CD4-positive, alpha-beta T cell (primary cell): ENCODE data around the gene DUSP18. TPM values are rescaled to one million over a fixed set of nuclear protein-coding genes. Genes with fewer than 3 reads are reported as not detected.

Source experiments
- ATAC-seq: fragments of 200-7000 bp; cut with Tn5 transposase; one replicate; pipeline ENCODE4 v1.10.0; 2022; ENCODE audit warnings: mild to moderate bottlenecking; ENCODE audit not compliant: poor library complexity
- CTCF ChIA-PET: fragments of 350-600 bp; sonication (Branson Sonifier 250); formaldehyde crosslinking; loops from one replicate; lab custom pipeline; 2021; ENCODE audit warnings: antibody characterized with exemption, inconsistent platforms; lab: Charles Lee
- POLR2A ChIA-PET: fragments of 350-600 bp; sonication (Branson Sonifier 250); formaldehyde crosslinking; loops from one replicate; lab custom pipeline; 2021; ENCODE audit warnings: antibody characterized with exemption, inconsistent platforms; lab: Charles Lee
- DNase-seq, 14 experiments: peaks; one replicate each; pipeline ENCODE4 v3.0.0-alpha.2; 2013 to 2020; ENCODE audit warnings: mixed read lengths in 2 of 14
- H3K27ac ChIP-seq, 2 donors: one replicate each; pipeline versions ENCODE4 v1.5.1 to v1.7.0; 2013; ENCODE audit warnings: low read length in 2 of 2, low read depth in 1 of 2, mild to moderate bottlenecking in 1 of 2
- H3K27me3 ChIP-seq, 2 experiments: 1 replicate in 1 of 2; 2 replicates in 1 of 2; pipeline versions ENCODE4 v1.6.1 to v1.7.0; 2013; ENCODE audit warnings: low read length in 2 of 2, control low read depth in 1 of 2, mild to moderate bottlenecking in 1 of 2, moderate library complexity in 1 of 2; ENCODE audit not compliant: insufficient read depth in 2 of 2, control insufficient read depth in 1 of 2
- H3K36me3 ChIP-seq: one replicate; pipeline ENCODE4 v1.6.1; 2013; ENCODE audit warnings: low read length, control low read depth; ENCODE audit not compliant: insufficient read depth
- H3K4me1 ChIP-seq: one replicate; pipeline ENCODE4 v1.6.1; 2013; ENCODE audit warnings: low read length, control low read depth; ENCODE audit not compliant: insufficient read depth
- H3K4me3 ChIP-seq: one replicate; pipeline ENCODE4 v1.5.1; 2013; ENCODE audit warnings: mild to moderate bottlenecking, low read length, moderate library complexity
- H3K9me3 ChIP-seq, 2 experiments: 1 replicate in 1 of 2; 2 replicates in 1 of 2; pipeline versions ENCODE4 v1.6.1 to v1.7.0; 2013; ENCODE audit warnings: low read length in 2 of 2, mild to moderate bottlenecking in 2 of 2, control low read depth in 1 of 2, moderate library complexity in 1 of 2; ENCODE audit not compliant: control insufficient read depth in 1 of 2, insufficient read depth in 1 of 2
- H3K27ac Mint-ChIP-seq: one replicate; pipeline ENCODE4 v1.8.0; 2020; ENCODE audit warnings: mixed read lengths
- H3K27me3 Mint-ChIP-seq: one replicate; pipeline ENCODE4 v1.8.0; 2021; ENCODE audit warnings: mixed read lengths
- H3K36me3 Mint-ChIP-seq: one replicate; pipeline ENCODE4 v1.8.0; 2021; ENCODE audit warnings: low read depth, mixed read lengths
- H3K4me1 Mint-ChIP-seq: one replicate; pipeline ENCODE4 v1.8.0; 2021; ENCODE audit warnings: low read depth, mixed read lengths
- H3K4me3 Mint-ChIP-seq: one replicate; pipeline ENCODE4 v1.8.0; 2020; ENCODE audit warnings: mild to moderate bottlenecking, mixed read lengths
- H3K9me3 Mint-ChIP-seq: one replicate; pipeline ENCODE4 v1.8.0; 2020; ENCODE audit warnings: mixed read lengths
- CTCF ChIP-seq: fragments of 200-600 bp; IDR thresholded peaks from one replicate; pipeline ENCODE4 v1.8.0; 2022; ENCODE audit warnings: antibody characterized with exemption, mild to moderate bottlenecking
- intact Hi-C, 2 experiments: fragments of 100-400 bp; cut with DNase I in 1 of 2; cut with micrococcal nuclease in 1 of 2; formaldehyde crosslinking; loops; one replicate each; pipeline versions ENCODE4 v1.15.1 to v1.9.0; 2023 to 2025; cut with DNase I, micrococcal nuclease
- total RNA-seq, 174 experiments: library from RNA in 2 of 174; stranded (reverse) in 2 of 174; gene quantifications; one replicate each; pipeline ENCODE4 v1.2.3 and lab custom pipeline; 2021 to 2026

DUSP18 gene
- total RNA-seq, 2 experiments from 2014 or later = 5.7 to 6.2 TPM

GRCh38 chr22:30614268-30614667 is 53.4 kb downstream of the DUSP18 start:
- ChIA-PET CTCF (interaction anchor here (1.0 kb wide), 1 partner anchor 8 kb away, joined by 3 read pairs; no protein-coding TSS in a partner anchor), POLR2A (no interaction called here)
- no peak for TF ChIP-seq CTCF
- Mint-ChIP-seq H3K36me3 (no peaks in the 10 kb centered on the region), H3K9me3 (no peaks in the 10 kb centered on the region), H3K4me3 (no peak overlapping the region), H3K27ac (no peak overlapping the region), H3K4me1 (no peaks in the 10 kb centered on the region), H3K27me3 (no peaks in the 10 kb centered on the region)
- Histone ChIP-seq H3K4me3 (no peak overlapping the region), H3K9me3 (no peaks in the 10 kb centered on the region), H3K27ac (no peak overlapping the region), H3K36me3 (no peaks in the 10 kb centered on the region), H3K27me3 (no peaks in the 10 kb centered on the region), H3K4me1 (peaks cover 6% of the 10 kb centered on the region)
- no peak for ATAC-seq
- DNase-seq = no peak
- intact Hi-C loops = no loop called here

DNA sequence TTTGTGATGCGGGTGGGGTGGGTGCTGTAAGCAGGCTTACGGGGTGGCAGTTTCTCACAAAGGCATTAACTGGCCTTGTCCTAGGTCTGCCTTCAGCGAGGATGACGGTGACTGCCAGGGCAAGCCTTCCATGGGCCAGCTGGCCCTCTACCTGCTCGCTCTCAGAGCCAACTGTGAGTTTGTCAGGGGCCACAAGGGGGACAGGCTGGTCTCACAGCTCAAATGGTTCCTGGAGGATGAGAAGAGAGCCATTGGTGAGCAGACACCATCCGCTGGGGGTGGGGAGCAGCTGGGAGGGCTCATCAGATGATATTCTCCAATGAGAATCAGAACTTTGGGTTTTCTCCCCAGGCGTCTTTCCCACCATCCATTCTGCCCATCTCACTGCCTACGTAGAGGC is 54.9 kb downstream of the DUSP18 start:
- TF ChIP-seq CTCF = no peak
- no peaks in the 10 kb centered on the region for H3K27me3 Mint-ChIP-seq
- CTCF ChIA-PET = no interaction called here
- H3K27ac Mint-ChIP-seq = no peak overlapping the region
- Histone ChIP-seq H3K4me3 (no peak overlapping the region), H3K4me1 (peaks cover 7% of the 10 kb centered on the region), H3K36me3 (no peaks in the 10 kb centered on the region), H3K27me3 (no peaks in the 10 kb centered on the region), H3K27ac (no peak overlapping the region), H3K9me3 (no peaks in the 10 kb centered on the region)
- POLR2A ChIA-PET = no interaction called here
- H3K9me3 Mint-ChIP-seq = no peaks in the 10 kb centered on the region
- no peaks in the 10 kb centered on the region for H3K4me1 Mint-ChIP-seq
- DNase-seq (no peak), ATAC-seq (no peak)
- no peak overlapping the region for H3K4me3 Mint-ChIP-seq
- intact Hi-C loops = no loop called here
- no peaks in the 10 kb centered on the region for H3K36me3 Mint-ChIP-seq

Other genes starting within 250 kb of the DUSP18 start
- 10 to 100 TPM; 37.2 to 38.0 TPM for gene MTFP1, start 242.1 kb downstream of the DUSP18 start, total RNA-seq
- not detected for gene SEC14L3, start 195.9 kb downstream of the DUSP18 start, total RNA-seq
- gene SEC14L4, start 162.2 kb downstream of the DUSP18 start, total RNA-seq = not detected
- gene SEC14L6, start 121.1 kb downstream of the DUSP18 start, total RNA-seq = not detected
- not detected for gene GAL3ST1, start 93.2 kb downstream of the DUSP18 start, total RNA-seq
- 10 to 100 TPM; 28.4 to 30.5 TPM for gene PES1, start 76.0 kb downstream of the DUSP18 start, total RNA-seq
- gene TCN2, start 60.7 kb downstream of the DUSP18 start, total RNA-seq = under 1 TPM; 0.52 to 0.53 TPM
- 1 to 10 TPM; 2.1 to 2.9 TPM for gene SLC35E4, start 32.1 kb downstream of the DUSP18 start, total RNA-seq
- gene OSBP2, start 27.0 kb upstream of the DUSP18 start, total RNA-seq = 1 to 10 TPM; 1.2 to 1.6 TPM